DLD1 (cell line): ENCODE data around the gene IRX4.

ENCODE experiments used
- in situ Hi-C: cut with HindIII; loops from 2 replicates; pipeline ENCODE4 v1.10.0; 2017; ENCODE audit warnings: low sequenced_read_pairs

Gene IRX4

GRCh38 chr5:1840741-1841521 lies 41.8 kb downstream of the IRX4 start:
- in situ Hi-C loops = no loop called here

- in situ Hi-C loops = no loop called here
These were observed 42.6 kb downstream of the IRX4 start for GRCh38 chr5:1840071-1840547.

- in situ Hi-C loops = no loop called here
These were observed 44.7 kb downstream of the IRX4 start for GRCh38 chr5:1838013-1838412.

GRCh38 chr5:1836891-1837880 lies 45.5 kb downstream of the IRX4 start:
- in situ Hi-C loops = no loop called here

- in situ Hi-C loops = no loop called here
These were observed 46.4 kb downstream of the IRX4 start for GRCh38 chr5:1836176-1836890.

- in situ Hi-C loops = no loop called here
These were observed 47.3 kb downstream of the IRX4 start for GRCh38 chr5:1835431-1835830.

- in situ Hi-C loops = no loop called here
These were observed 47.9 kb downstream of the IRX4 start for GRCh38 chr5:1834721-1835429.

GRCh38 chr5:1834022-1834551 lies 48.6 kb downstream of the IRX4 start:
- in situ Hi-C loops = no loop called here

- in situ Hi-C loops = no loop called here
These were observed 49.3 kb downstream of the IRX4 start for GRCh38 chr5:1833264-1834021.

GRCh38 chr5:1832511-1833250 lies 50.0 kb downstream of the IRX4 start:
- in situ Hi-C loops = no loop called here

GRCh38 chr5:1831677-1832313 lies 50.9 kb downstream of the IRX4 start:
- in situ Hi-C loops = no loop called here

GRCh38 chr5:1831257-1831656 lies 51.5 kb downstream of the IRX4 start:
- in situ Hi-C loops = no loop called here

- in situ Hi-C loops = no loop called here
These were observed 52.0 kb downstream of the IRX4 start for GRCh38 chr5:1830571-1831228.

- in situ Hi-C loops = no loop called here
These were observed 54.8 kb downstream of the IRX4 start for GRCh38 chr5:1827886-1828397.
